GM12878 (cell line): ENCODE results near the gene HSD11B1L. TPM values are rescaled to one million over a fixed set of nuclear protein-coding genes. Genes with fewer than 3 reads are reported as not detected.
A peak's percentile ranks its signal among the peaks of the same experiment; 100 is the strongest.

Experiments
- ATF7 ChIP-seq: fragments of 450-650 bp; IDR thresholded peaks from 2 replicates; pipeline ENCODE4 v1.6.1; 2016; ENCODE audit warnings: low read depth, mild to moderate bottlenecking
- BCL11A ChIP-seq: IDR thresholded peaks from 2 replicates; pipeline ENCODE4 v1.6.1; 2011; ENCODE audit warnings: low read depth, low read length
- BRCA1 ChIP-seq: IDR thresholded peaks from 2 replicates; pipeline ENCODE4 v1.6.1; 2011; ENCODE audit warnings: low read depth, low read length, improper control_type of control experiment
- CBX5 ChIP-seq: sonication (generic); IDR thresholded peaks from 2 replicates; pipeline ENCODE4 v1.6.1; 2016; ENCODE audit warnings: low read depth, moderate library complexity, mild to moderate bottlenecking, inconsistent platforms
- CEBPB ChIP-seq, 2 experiments: fragments of 150-350 bp in 1 of 2; IDR thresholded peaks; 2 replicates each; pipeline ENCODE4 v1.6.1; 2012 to 2014; ENCODE audit warnings: low read depth in 2 of 2, low read length in 2 of 2, borderline replicate concordance in 1 of 2, inconsistent platforms in 1 of 2
- CREB1 ChIP-seq: IDR thresholded peaks from 2 replicates; pipeline ENCODE4 v1.6.1; 2012; ENCODE audit warnings: low read depth, mild to moderate bottlenecking, inconsistent platforms
- CREM ChIP-seq: IDR thresholded peaks from 2 replicates; pipeline ENCODE4 v1.6.1; 2014; ENCODE audit warnings: antibody characterized with exemption, low read depth
- ETV6 ChIP-seq, 2 experiments: fragments of 450-650 bp in 1 of 2; IDR thresholded peaks in 1 of 2; conservative IDR thresholded peaks in 1 of 2; 2 replicates each; pipeline ENCODE4 v1.6.1; 2014; ENCODE audit warnings: antibody characterized with exemption in 1 of 2, borderline replicate concordance in 1 of 2, low read depth in 1 of 2, mild to moderate bottlenecking in 1 of 2, moderate library complexity in 1 of 2
- GABPA ChIP-seq: IDR thresholded peaks from 2 replicates; pipeline ENCODE4 v1.6.1; 2014; ENCODE audit warnings: antibody characterized with exemption, low read depth, mild to moderate bottlenecking, inconsistent platforms
- GATAD2B ChIP-seq: fragments of 450-650 bp; conservative IDR thresholded peaks from 2 replicates; pipeline ENCODE4 v1.6.1; 2017; ENCODE audit warnings: low read depth, mild to moderate bottlenecking, moderate library complexity
- HDGF ChIP-seq: fragments of 450-650 bp; IDR thresholded peaks from 2 replicates; pipeline ENCODE4 v1.6.1; 2016; ENCODE audit warnings: antibody characterized with exemption
- IRF4 ChIP-seq: IDR thresholded peaks from 2 replicates; pipeline ENCODE4 v1.6.1; 2011; ENCODE audit warnings: low read depth, low read length
- JUNB ChIP-seq: IDR thresholded peaks from 2 replicates; pipeline ENCODE4 v1.6.1; 2016; ENCODE audit warnings: antibody characterized with exemption, mild to moderate bottlenecking
- KAT2A ChIP-seq: conservative IDR thresholded peaks from 2 replicates; pipeline ENCODE4 v1.6.1; 2011; ENCODE audit warnings: low read depth, low read length; ENCODE audit not compliant: control insufficient read depth
- LARP7 ChIP-seq: fragments of 450-650 bp; IDR thresholded peaks from 2 replicates; pipeline ENCODE4 v1.6.1; 2017; ENCODE audit warnings: mild to moderate bottlenecking
- NFIC ChIP-seq: IDR thresholded peaks from 2 replicates; pipeline ENCODE4 v1.6.1; 2012; ENCODE audit warnings: low read depth, mild to moderate bottlenecking, inconsistent platforms, low read length, moderate library complexity
- NFYB ChIP-seq: IDR thresholded peaks from 2 replicates; pipeline ENCODE4 v1.6.1; 2011; ENCODE audit warnings: low read depth, mild to moderate bottlenecking, low read length, improper control_type of control experiment, moderate library complexity; ENCODE audit not compliant: insufficient read depth
- NR2C1 ChIP-seq: fragments of 450-650 bp; IDR thresholded peaks from 2 replicates; pipeline ENCODE4 v1.6.1; 2017; ENCODE audit warnings: antibody characterized with exemption, mild to moderate bottlenecking, moderate library complexity
- NR2C2 ChIP-seq: IDR thresholded peaks from 2 replicates; pipeline ENCODE4 v1.6.1; 2011; ENCODE audit warnings: borderline replicate concordance, low read depth; ENCODE audit not compliant: control insufficient read depth, insufficient read length
- POLR2AphosphoS2 ChIP-seq: IDR thresholded peaks from 2 replicates; pipeline ENCODE4 v1.6.1; 2011; ENCODE audit warnings: low read depth, mild to moderate bottlenecking, low read length, improper control_type of control experiment, moderate library complexity
- POLR2AphosphoS5 ChIP-seq: IDR thresholded peaks from 2 replicates; pipeline ENCODE4 v1.6.1; 2011; ENCODE audit warnings: mild to moderate bottlenecking, low read length, inconsistent platforms
- RBBP5 ChIP-seq: fragments of 200-600 bp; sonication (generic); conservative IDR thresholded peaks from 2 replicates; pipeline ENCODE4 v1.6.1; 2016
- SMAD5 ChIP-seq: IDR thresholded peaks from 2 replicates; pipeline ENCODE4 v1.6.1; 2016; ENCODE audit warnings: antibody characterized with exemption, low read depth
- SP1 ChIP-seq: IDR thresholded peaks from one replicate; pipeline ENCODE4 v1.6.1; 2011; ENCODE audit warnings: low read depth, low read length
- SREBF2 ChIP-seq: IDR thresholded peaks from 2 replicates; pipeline ENCODE4 v1.6.1; 2012; ENCODE audit warnings: mild to moderate bottlenecking, low read length
- TCF12 ChIP-seq: IDR thresholded peaks from 2 replicates; pipeline ENCODE4 v1.6.1; 2011; ENCODE audit warnings: low read depth, mild to moderate bottlenecking, low read length
- ZSCAN29 ChIP-seq: fragments of 450-650 bp; IDR thresholded peaks from 2 replicates; pipeline ENCODE4 v1.6.1; 2017; ENCODE audit warnings: mild to moderate bottlenecking, moderate library complexity
- polyA plus RNA-seq, 11 experiments: library from polyadenylated mRNA; depleted of rRNA in 4 of 11; unstranded in 6 of 11; stranded (reverse) in 5 of 11; fragments of >200 nt; fragmentation: Nextera tagmentation in 4 of 11; fragmentation: Illumina TruSeq in 1 of 11; extraction: Ambion mirVana in 4 of 11; extraction: Trizol in 1 of 11; gene quantifications; 1 replicate in 1 of 11; 2 replicates in 10 of 11; pipeline versions ENCODE4 v1.2.1 to v1.2.3, GENCODE V29; 2011 to 2016; ENCODE audit warnings: inconsistent platforms in 2 of 11, missing spikeins in 2 of 11, low read depth in 1 of 11
- total RNA-seq, 4 experiments: library from RNA; depleted of rRNA in 3 of 4; stranded (reverse); fragments of >200 nt in 3 of 4; fragmentation: Illumina TruSeq in 1 of 4; extraction: Trizol in 1 of 4; gene quantifications; 2 replicates each; pipeline versions ENCODE4 v1.2.1 to v1.2.3, GENCODE V29; 2013 to 2021
- TF ChIP-seq, protein P1 (sequence below): fragments of 150-350 bp; IDR thresholded peaks from 2 replicates; pipeline ENCODE4 v1.6.1; 2014; ENCODE audit warnings: mild to moderate bottlenecking, low read depth, low read length
- TF ChIP-seq, protein P2 (sequence below), 3 experiments: IDR thresholded peaks in 2 of 3; conservative IDR thresholded peaks in 1 of 3; 2 replicates each; pipeline ENCODE4 v1.5.1; 2011; ENCODE audit warnings: low read depth in 3 of 3, low read length in 3 of 3, mild to moderate bottlenecking in 3 of 3, control low read depth in 2 of 3, moderate library complexity in 2 of 3, inconsistent platforms in 1 of 3, mixed read lengths in 1 of 3; ENCODE audit not compliant: control insufficient read depth in 2 of 3, insufficient read depth in 1 of 3; ENCODE audit errors: extremely low read depth in 1 of 3
- TF ChIP-seq, protein P3 (sequence below): IDR thresholded peaks from 2 replicates; pipeline ENCODE4 v1.6.1; 2011; ENCODE audit warnings: borderline replicate concordance, low read depth, mild to moderate bottlenecking, moderate library complexity, mixed read lengths, low read length; ENCODE audit not compliant: insufficient read depth; ENCODE audit errors: extremely low read length

HSD11B1L gene
- total and polyA plus RNA-seq, 10 of the 15 experiments (the other 5 are each of a cell fraction or from before 2014, with no cell fraction given) = 0.29 to 1.8 (median 1.1) TPM; not detected in 1

DNA sequence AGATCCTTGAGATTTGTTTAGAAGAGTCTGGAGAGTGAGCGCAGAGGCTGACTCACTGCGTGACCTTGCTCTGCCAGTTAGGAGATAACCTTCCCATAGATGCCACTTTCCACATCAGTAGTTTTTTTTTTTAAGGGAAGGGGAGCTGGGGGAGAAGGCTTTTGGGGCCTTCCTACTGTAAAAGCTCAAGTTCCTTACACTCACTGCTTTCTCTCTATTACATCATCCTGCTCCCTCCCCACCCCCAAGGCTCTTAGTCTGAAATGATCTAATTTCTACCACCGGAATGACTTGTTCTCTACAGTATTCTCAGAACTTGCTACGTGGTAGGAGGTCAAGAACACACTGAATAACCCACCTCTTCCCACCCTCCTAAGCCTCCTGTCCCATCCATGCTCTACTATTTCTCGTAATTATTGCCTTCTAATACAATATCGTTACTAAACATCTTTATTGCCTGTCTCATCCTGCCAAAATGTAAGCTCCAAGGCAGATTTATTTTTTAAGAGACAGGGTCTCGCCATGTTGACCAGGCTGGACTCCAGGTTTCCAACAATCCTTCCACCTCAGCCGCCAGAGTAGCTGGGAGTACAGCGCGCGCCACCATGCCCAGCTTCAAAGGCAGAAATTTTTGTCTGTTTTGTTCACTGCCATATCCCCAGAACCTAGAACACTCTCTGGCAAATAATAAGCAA is 37.9 kb downstream of the HSD11B1L start (continued):
- TF ChIP-seq ETV6 (conservative IDR thresholded peaks at IDR 0.05 in 1 of 2, IDR thresholded peaks at IDR 0.05 in 1 of 2; ENCODE audit: borderline replicate concordance in 1 of 2, low read depth in 1 of 2) (no peak), HDGF (no peak), KAT2A (no peak), BRCA1 (no peak), SMAD5 (0 out of 2 replicates have a peak, but pooled peaks have one; percentile 26), NFYB (no peak), POLR2AphosphoS2 (no peak), NR2C1 (no peak), NFIC (peak; percentile 54; the same call in 1 of the 2 replicates), CBX5 (no peak), CREM (peak; percentile 79), GATAD2B (no peak), JUNB (peak; percentile 81), CREB1 (peak; percentile 87), POLR2AphosphoS5 (peak; percentile 78; the same call in 1 of the 2 replicates), GABPA (0 out of 2 replicates have a peak, but pooled peaks have one; percentile 50), BCL11A (no peak), RBBP5 (no peak), LARP7 (no peak), IRF4 (0 out of 2 replicates have a peak, but pooled peaks have one; percentile 12), ZSCAN29 (no peak), NR2C2 (no peak), TCF12 (no peak), CEBPB (IDR thresholded peaks at IDR 0.05; ENCODE audit: borderline replicate concordance in 1 of 2, low read depth in 2 of 2, low read length in 2 of 2) (peak in 1 of 2 experiments; percentile 59; a peak in 1 of 4 replicates), ATF7 (peak; percentile 94), SREBF2 (no peak), SP1 (no peak)
- TF ChIP-seq, protein P1, sequence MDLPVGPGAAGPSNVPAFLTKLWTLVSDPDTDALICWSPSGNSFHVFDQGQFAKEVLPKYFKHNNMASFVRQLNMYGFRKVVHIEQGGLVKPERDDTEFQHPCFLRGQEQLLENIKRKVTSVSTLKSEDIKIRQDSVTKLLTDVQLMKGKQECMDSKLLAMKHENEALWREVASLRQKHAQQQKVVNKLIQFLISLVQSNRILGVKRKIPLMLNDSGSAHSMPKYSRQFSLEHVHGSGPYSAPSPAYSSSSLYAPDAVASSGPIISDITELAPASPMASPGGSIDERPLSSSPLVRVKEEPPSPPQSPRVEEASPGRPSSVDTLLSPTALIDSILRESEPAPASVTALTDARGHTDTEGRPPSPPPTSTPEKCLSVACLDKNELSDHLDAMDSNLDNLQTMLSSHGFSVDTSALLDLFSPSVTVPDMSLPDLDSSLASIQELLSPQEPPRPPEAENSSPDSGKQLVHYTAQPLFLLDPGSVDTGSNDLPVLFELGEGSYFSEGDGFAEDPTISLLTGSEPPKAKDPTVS = no peak
- TF ChIP-seq, protein P2, sequence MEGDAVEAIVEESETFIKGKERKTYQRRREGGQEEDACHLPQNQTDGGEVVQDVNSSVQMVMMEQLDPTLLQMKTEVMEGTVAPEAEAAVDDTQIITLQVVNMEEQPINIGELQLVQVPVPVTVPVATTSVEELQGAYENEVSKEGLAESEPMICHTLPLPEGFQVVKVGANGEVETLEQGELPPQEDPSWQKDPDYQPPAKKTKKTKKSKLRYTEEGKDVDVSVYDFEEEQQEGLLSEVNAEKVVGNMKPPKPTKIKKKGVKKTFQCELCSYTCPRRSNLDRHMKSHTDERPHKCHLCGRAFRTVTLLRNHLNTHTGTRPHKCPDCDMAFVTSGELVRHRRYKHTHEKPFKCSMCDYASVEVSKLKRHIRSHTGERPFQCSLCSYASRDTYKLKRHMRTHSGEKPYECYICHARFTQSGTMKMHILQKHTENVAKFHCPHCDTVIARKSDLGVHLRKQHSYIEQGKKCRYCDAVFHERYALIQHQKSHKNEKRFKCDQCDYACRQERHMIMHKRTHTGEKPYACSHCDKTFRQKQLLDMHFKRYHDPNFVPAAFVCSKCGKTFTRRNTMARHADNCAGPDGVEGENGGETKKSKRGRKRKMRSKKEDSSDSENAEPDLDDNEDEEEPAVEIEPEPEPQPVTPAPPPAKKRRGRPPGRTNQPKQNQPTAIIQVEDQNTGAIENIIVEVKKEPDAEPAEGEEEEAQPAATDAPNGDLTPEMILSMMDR (IDR thresholded peaks at IDR 0.05 in 2 of 3, conservative IDR thresholded peaks at IDR 0.05 in 1 of 3; ENCODE audit: control insufficient read depth in 2 of 3, extremely low read depth in 1 of 3, insufficient read depth in 1 of 3, low read depth in 3 of 3, low read length in 3 of 3) = no peak
- TF ChIP-seq, protein P3, sequence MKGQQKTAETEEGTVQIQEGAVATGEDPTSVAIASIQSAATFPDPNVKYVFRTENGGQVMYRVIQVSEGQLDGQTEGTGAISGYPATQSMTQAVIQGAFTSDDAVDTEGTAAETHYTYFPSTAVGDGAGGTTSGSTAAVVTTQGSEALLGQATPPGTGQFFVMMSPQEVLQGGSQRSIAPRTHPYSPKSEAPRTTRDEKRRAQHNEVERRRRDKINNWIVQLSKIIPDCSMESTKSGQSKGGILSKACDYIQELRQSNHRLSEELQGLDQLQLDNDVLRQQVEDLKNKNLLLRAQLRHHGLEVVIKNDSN = no peak
